ENCODE results near the gene PTCSC3.

Gene PTCSC3

GRCh38 chr14:36198378-36198777 lies 21.9 kb upstream of the PTCSC3 start (continued):
- no peak for TF ChIP-seq ZNF565 (CRISPR knock-in tag; conservative IDR thresholded peaks at IDR 0.05; ENCODE audit: low read depth)
- TF ChIP-seq BACH2 (CRISPR knock-in tag; IDR thresholded peaks at IDR 0.05; ENCODE audit: borderline replicate concordance), result no peak

GRCh38 chr14:36194663-36195062 lies 18.1 kb upstream of the PTCSC3 start:
- no peak for ATAC-seq
- no peak for TF ChIP-seq PATZ1 (CRISPR knock-in tag; IDR thresholded peaks at IDR 0.05; ENCODE audit: borderline replicate concordance)
- no peak for TF ChIP-seq ESRRG (CRISPR knock-in tag; IDR thresholded peaks at IDR 0.05)

- no peak for TF ChIP-seq PPARA (CRISPR knock-in tag; IDR thresholded peaks at IDR 0.05; ENCODE audit: borderline replicate concordance)
- no peak for TF ChIP-seq ZC3H10 (CRISPR knock-in tag; IDR thresholded peaks at IDR 0.05)
- TF ChIP-seq ZNF565 (CRISPR knock-in tag; conservative IDR thresholded peaks at IDR 0.05; ENCODE audit: low read depth), result no peak
- TF ChIP-seq CSRNP3 (CRISPR knock-in tag; IDR thresholded peaks at IDR 0.05), result no peak
- no peak for TF ChIP-seq ZFP30 (CRISPR knock-in tag; IDR thresholded peaks at IDR 0.05)
- ATAC-seq, result no peak
Observed at GRCh38 chr14:36192530-36192929, 16.0 kb upstream of the PTCSC3 start.

GRCh38 chr14:36183402-36183801 lies 6.9 kb upstream of the PTCSC3 start:
- TF ChIP-seq ZNF565 (CRISPR knock-in tag; conservative IDR thresholded peaks at IDR 0.05; ENCODE audit: low read depth) (no peak), TCF4 (CRISPR knock-in tag; IDR thresholded peaks at IDR 0.05; ENCODE audit: borderline replicate concordance) (no peak), PPARA (CRISPR knock-in tag; IDR thresholded peaks at IDR 0.05; ENCODE audit: borderline replicate concordance) (no peak), SNAI2 (CRISPR knock-in tag; IDR thresholded peaks at IDR 0.05) (no peak), ZC3H10 (CRISPR knock-in tag; IDR thresholded peaks at IDR 0.05) (no peak), ISL1 (CRISPR knock-in tag; IDR thresholded peaks at IDR 0.05) (no peak), POU6F1 (CRISPR knock-in tag; IDR thresholded peaks at IDR 0.05; ENCODE audit: borderline replicate concordance, low read depth) (no peak), CSRNP3 (CRISPR knock-in tag; IDR thresholded peaks at IDR 0.05) (no peak), ZFP30 (CRISPR knock-in tag; IDR thresholded peaks at IDR 0.05) (no peak), CSDC2 (CRISPR knock-in tag; IDR thresholded peaks at IDR 0.05) (no peak), ESRRG (CRISPR knock-in tag; IDR thresholded peaks at IDR 0.05) (no peak), TOX (CRISPR knock-in tag; IDR thresholded peaks at IDR 0.05; ENCODE audit: borderline replicate concordance) (no peak), ARNTL (CRISPR knock-in tag; IDR thresholded peaks at IDR 0.05; ENCODE audit: borderline replicate concordance, low read depth) (no peak), GLIS3 (CRISPR knock-in tag; IDR thresholded peaks at IDR 0.05) (no peak), RARB (CRISPR knock-in tag; IDR thresholded peaks at IDR 0.05) (no peak)

GRCh38 chr14:36181417-36181816 lies 4.9 kb upstream of the PTCSC3 start:
- TF ChIP-seq ZFP30 (CRISPR knock-in tag; IDR thresholded peaks at IDR 0.05) (no peak), CSDC2 (CRISPR knock-in tag; IDR thresholded peaks at IDR 0.05) (no peak), ZNF8 (CRISPR knock-in tag; IDR thresholded peaks at IDR 0.05) (no peak), ZC3H10 (CRISPR knock-in tag; IDR thresholded peaks at IDR 0.05) (no peak), ESRRG (CRISPR knock-in tag; IDR thresholded peaks at IDR 0.05) (no peak), PATZ1 (CRISPR knock-in tag; IDR thresholded peaks at IDR 0.05; ENCODE audit: borderline replicate concordance) (no peak), ISL1 (CRISPR knock-in tag; IDR thresholded peaks at IDR 0.05) (no peak), SNAI2 (CRISPR knock-in tag; IDR thresholded peaks at IDR 0.05) (no peak), ZFP3 (CRISPR knock-in tag; IDR thresholded peaks at IDR 0.05) (no peak), OSR1 (CRISPR knock-in tag; IDR thresholded peaks at IDR 0.05) (no peak), TSHZ2 (CRISPR knock-in tag; IDR thresholded peaks at IDR 0.05) (no peak), PPARA (CRISPR knock-in tag; IDR thresholded peaks at IDR 0.05; ENCODE audit: borderline replicate concordance) (no peak)
- no peak for ATAC-seq

More at GRCh38 chr14:36183402-36183801, 6.9 kb upstream of the PTCSC3 start:
- no peak for ATAC-seq
